Prostate gland (tissue), 2 donors: Measurements from ENCODE around the gene AMPH.

Source experiments
- POLR2A ChIP-seq: fragments of 450-650 bp; IDR thresholded peaks from one replicate; pipeline ENCODE4 v1.6.1; 2016; ENCODE audit warnings: antibody characterized with exemption, mild to moderate bottlenecking
- POLR2AphosphoS5 ChIP-seq: sonication (generic); formaldehyde crosslinking; IDR thresholded peaks from one replicate; pipeline ENCODE4 v1.6.1; 2017; ENCODE audit warnings: antibody characterized with exemption
- TF ChIP-seq, protein P1 (sequence below), 4 experiments: fragments of 200-600 bp in 2 of 4; fragments of 450-650 bp in 2 of 4; sonication (generic) in 2 of 4; IDR thresholded peaks; 1 replicate in 3 of 4; 2 replicates in 1 of 4; pipeline ENCODE4 v1.5.1; 2016 to 2019; ENCODE audit warnings: antibody characterized with exemption in 4 of 4, mild to moderate bottlenecking in 2 of 4, moderate library complexity in 2 of 4

DNA sequence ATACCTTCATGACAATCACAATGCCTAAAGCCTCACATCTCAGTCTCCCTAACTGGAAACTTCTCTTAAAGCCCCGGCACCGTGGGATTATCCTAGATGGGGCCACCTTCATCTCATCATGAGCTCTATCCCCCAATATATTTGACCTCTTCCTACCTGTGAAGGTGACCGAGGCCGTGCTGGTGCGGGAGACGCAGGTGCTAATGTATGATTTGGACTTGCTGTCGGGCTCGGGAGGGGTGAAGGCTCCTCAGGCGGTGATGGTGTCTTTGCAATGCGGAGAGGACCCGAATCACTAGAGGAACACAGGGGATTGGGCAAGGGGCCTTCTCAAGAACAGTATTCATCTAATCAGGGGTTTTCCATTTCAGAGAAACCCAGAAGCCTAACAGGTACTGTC, 168.4 kb downstream of the AMPH start:
- TF ChIP-seq, protein P1, sequence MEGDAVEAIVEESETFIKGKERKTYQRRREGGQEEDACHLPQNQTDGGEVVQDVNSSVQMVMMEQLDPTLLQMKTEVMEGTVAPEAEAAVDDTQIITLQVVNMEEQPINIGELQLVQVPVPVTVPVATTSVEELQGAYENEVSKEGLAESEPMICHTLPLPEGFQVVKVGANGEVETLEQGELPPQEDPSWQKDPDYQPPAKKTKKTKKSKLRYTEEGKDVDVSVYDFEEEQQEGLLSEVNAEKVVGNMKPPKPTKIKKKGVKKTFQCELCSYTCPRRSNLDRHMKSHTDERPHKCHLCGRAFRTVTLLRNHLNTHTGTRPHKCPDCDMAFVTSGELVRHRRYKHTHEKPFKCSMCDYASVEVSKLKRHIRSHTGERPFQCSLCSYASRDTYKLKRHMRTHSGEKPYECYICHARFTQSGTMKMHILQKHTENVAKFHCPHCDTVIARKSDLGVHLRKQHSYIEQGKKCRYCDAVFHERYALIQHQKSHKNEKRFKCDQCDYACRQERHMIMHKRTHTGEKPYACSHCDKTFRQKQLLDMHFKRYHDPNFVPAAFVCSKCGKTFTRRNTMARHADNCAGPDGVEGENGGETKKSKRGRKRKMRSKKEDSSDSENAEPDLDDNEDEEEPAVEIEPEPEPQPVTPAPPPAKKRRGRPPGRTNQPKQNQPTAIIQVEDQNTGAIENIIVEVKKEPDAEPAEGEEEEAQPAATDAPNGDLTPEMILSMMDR (IDR thresholded peaks at IDR 0.05), result no peak
- TF ChIP-seq POLR2AphosphoS5, result no peak
- no peak for TF ChIP-seq POLR2A
